Endothelial cell of umbilical vein (primary cell): ENCODE results near the gene HMCN1. TPM values are rescaled to one million over a fixed set of nuclear protein-coding genes. Genes with fewer than 3 reads are reported as not detected.

Experiments used
- BruUV-seq: library from RNA; stranded (reverse); fragments of 400-500 nt; replicated peaks from 2 replicates; lab custom pipeline; 2021; lab: Mats Ljungman, UMichigan
- CTCF ChIA-PET: fragments of 300-600, 350-600 bp; sonication (Branson Sonifier 250); formaldehyde crosslinking; loops from one replicate; lab custom pipeline; 2021; ENCODE audit warnings: antibody characterized with exemption, inconsistent platforms; lab: Charles Lee
- POLR2A ChIA-PET: fragments of 300-600, 350-600 bp; sonication (Branson Sonifier 250); formaldehyde crosslinking; loops from one replicate; lab custom pipeline; 2021; ENCODE audit warnings: antibody characterized with exemption, inconsistent platforms; lab: Charles Lee
- DNase-seq: peaks from one replicate; pipeline ENCODE4 v3.0.0-alpha.2; 2011; ENCODE audit warnings: low read depth, low spot score
- FAIRE-seq: peaks from 2 replicates; lab custom pipeline; 2011; peaks lifted over from hg19 to GRCh38; lab: Jason Lieb, UNC
- H2AFZ ChIP-seq: 2 replicates; pipeline ENCODE4 v1.6.0; 2012; ENCODE audit warnings: low read depth, low read length, control low read depth, inconsistent platforms
- H3K27ac ChIP-seq: 2 replicates; pipeline ENCODE4 v1.5.1; 2011; ENCODE audit warnings: low read depth, mild to moderate bottlenecking, control low read depth, low read length, moderate library complexity; ENCODE audit not compliant: insufficient read depth
- H3K27me3 ChIP-seq, 2 experiments: 2 replicates each; pipeline versions ENCODE4 v1.6.0 to v1.6.1; 2011; ENCODE audit warnings: low read length in 2 of 2, mixed read lengths in 1 of 2; ENCODE audit not compliant: control insufficient read depth in 2 of 2, insufficient read depth in 2 of 2
- H3K36me3 ChIP-seq, 2 experiments: 2 replicates in 1 of 2; 3 replicates in 1 of 2; pipeline ENCODE4 v1.5.1; 2011; ENCODE audit warnings: low read length in 2 of 2, mild to moderate bottlenecking in 1 of 2, moderate library complexity in 1 of 2; ENCODE audit not compliant: control insufficient read depth in 2 of 2, insufficient read depth in 2 of 2; ENCODE audit errors: extremely low read depth in 1 of 2
- H3K4me1 ChIP-seq: 3 replicates; pipeline ENCODE4 v1.5.1; 2011; ENCODE audit warnings: mild to moderate bottlenecking, low read length; ENCODE audit not compliant: control insufficient read depth, insufficient read depth; ENCODE audit errors: extremely low read depth
- H3K4me2 ChIP-seq: 2 replicates; pipeline ENCODE4 v1.6.1; 2011; ENCODE audit warnings: low read length, control low read depth, mixed read lengths; ENCODE audit not compliant: insufficient read depth
- H3K4me3 ChIP-seq, 3 experiments: fragments of 200-600 bp in 1 of 3; sonication (generic), shearing (Covaris generic) in 1 of 3; replicated peaks in 1 of 3; 2 replicates each; pipeline ENCODE4 v1.5.1; 2011 to 2016; ENCODE audit warnings: control low read depth in 3 of 3, low read length in 3 of 3, mild to moderate bottlenecking in 2 of 3, inconsistent platforms in 1 of 3, low read depth in 1 of 3, moderate library complexity in 1 of 3; ENCODE audit not compliant: insufficient read depth in 1 of 3
- H3K79me2 ChIP-seq: 2 replicates; pipeline ENCODE4 v1.6.0; 2012; ENCODE audit warnings: low read length, inconsistent platforms; ENCODE audit not compliant: control insufficient read depth, insufficient read depth
- H3K9ac ChIP-seq: replicated peaks from 2 replicates; pipeline ENCODE3; 2011; ENCODE audit warnings: low read length, control low read depth; ENCODE audit not compliant: insufficient read depth; ENCODE audit errors: extremely low read depth
- H3K9me1 ChIP-seq: replicated peaks from 3 replicates; pipeline ENCODE4 v1.6.0; 2011; ENCODE audit warnings: mild to moderate bottlenecking, low read length; ENCODE audit not compliant: control insufficient read depth, insufficient read depth; ENCODE audit errors: extremely low read depth
- H3K9me3 ChIP-seq: replicated peaks from 2 replicates; pipeline ENCODE4 v1.5.1; 2012; ENCODE audit warnings: low read length, inconsistent platforms; ENCODE audit not compliant: control insufficient read depth, insufficient read depth
- H4K20me1 ChIP-seq: replicated peaks from 2 replicates; pipeline ENCODE3; 2011; ENCODE audit warnings: mild to moderate bottlenecking, low read length; ENCODE audit not compliant: control insufficient read depth, insufficient read depth; ENCODE audit errors: extremely low read depth
- CTCF ChIP-seq, 2 donors: IDR thresholded peaks; 1 replicate in 1 of 2; 2 replicates in 1 of 2; pipeline ENCODE4 v1.5.1; 2011; ENCODE audit warnings: low read length in 2 of 2, mild to moderate bottlenecking in 2 of 2, moderate library complexity in 2 of 2, control low read depth in 1 of 2, inconsistent platforms in 1 of 2, low read depth in 1 of 2; ENCODE audit not compliant: insufficient read depth in 1 of 2; ENCODE audit errors: extremely low read depth in 1 of 2
- EZH2 ChIP-seq: IDR thresholded peaks from 2 replicates; pipeline ENCODE4 v1.6.1; 2012; ENCODE audit warnings: borderline replicate concordance, low read depth, mild to moderate bottlenecking, moderate library complexity, low read length, inconsistent platforms; ENCODE audit not compliant: severe bottlenecking
- FOS ChIP-seq: IDR thresholded peaks from 2 replicates; pipeline ENCODE4 v1.6.1; 2011; ENCODE audit warnings: mild to moderate bottlenecking, low read length, moderate library complexity, borderline replicate concordance; ENCODE audit not compliant: insufficient read depth
- GATA2 ChIP-seq: IDR thresholded peaks from 2 replicates; pipeline ENCODE4 v1.7.0; 2011; ENCODE audit warnings: low read depth, mild to moderate bottlenecking, moderate library complexity, mixed read lengths, low read length; ENCODE audit not compliant: insufficient read length, insufficient read depth
- JUN ChIP-seq: IDR thresholded peaks from 2 replicates; pipeline ENCODE4 v1.6.1; 2011; ENCODE audit warnings: borderline replicate concordance, low read depth; ENCODE audit not compliant: insufficient read length, insufficient read depth
- MAX ChIP-seq: IDR thresholded peaks from 2 replicates; pipeline ENCODE4 v1.6.1; 2011; ENCODE audit not compliant: insufficient read depth, insufficient read length
- MYC ChIP-seq: IDR thresholded peaks from one replicate; pipeline ENCODE4 v1.6.1; 2011; ENCODE audit warnings: mild to moderate bottlenecking, low read depth, low read length
- POLR2A ChIP-seq: IDR thresholded peaks from 2 replicates; pipeline ENCODE4 v1.6.1; 2012; ENCODE audit warnings: low read depth, mild to moderate bottlenecking, control low read depth, low read length
- POLR2AphosphoS5 ChIP-seq: IDR thresholded peaks from 2 replicates; pipeline ENCODE4 v1.6.1; 2012; ENCODE audit warnings: low read depth, mild to moderate bottlenecking, control low read depth, low read length, moderate library complexity; ENCODE audit not compliant: insufficient read depth
- dilution Hi-C: fragments of 300-500 bp; cut with MboI; formaldehyde crosslinking; loops from one replicate; pipeline ENCODE4 v1.15.0; 2019; ENCODE audit warnings: low sequenced_read_pairs; ENCODE audit not compliant: extremely low pct_ligation_motif_present
- intact Hi-C: fragments of 100-400 bp; cut with micrococcal nuclease; formaldehyde crosslinking; loops from one replicate; pipeline ENCODE4 v1.10.0; 2022
- polyA plus RNA-seq, 4 experiments: library from polyadenylated mRNA; depleted of rRNA in 3 of 4; stranded (reverse) in 3 of 4; unstranded in 1 of 4; fragments of >200 nt; gene quantifications; 2 replicates each; pipeline versions ENCODE4 v1.2.1 to v1.2.3, GENCODE V29; 2011 to 2012; ENCODE audit warnings: missing spikeins in 1 of 4
- total RNA-seq: library from RNA; stranded (reverse); gene quantifications from 2 replicates; pipeline ENCODE4 v1.2.3, GENCODE V29; 2021

HMCN1 gene
- total and polyA plus RNA-seq, 2 donors (not counting 3 experiments of a cell fraction or from before 2014, with no cell fraction given), result 10.3 to 16.0 TPM

DNA sequence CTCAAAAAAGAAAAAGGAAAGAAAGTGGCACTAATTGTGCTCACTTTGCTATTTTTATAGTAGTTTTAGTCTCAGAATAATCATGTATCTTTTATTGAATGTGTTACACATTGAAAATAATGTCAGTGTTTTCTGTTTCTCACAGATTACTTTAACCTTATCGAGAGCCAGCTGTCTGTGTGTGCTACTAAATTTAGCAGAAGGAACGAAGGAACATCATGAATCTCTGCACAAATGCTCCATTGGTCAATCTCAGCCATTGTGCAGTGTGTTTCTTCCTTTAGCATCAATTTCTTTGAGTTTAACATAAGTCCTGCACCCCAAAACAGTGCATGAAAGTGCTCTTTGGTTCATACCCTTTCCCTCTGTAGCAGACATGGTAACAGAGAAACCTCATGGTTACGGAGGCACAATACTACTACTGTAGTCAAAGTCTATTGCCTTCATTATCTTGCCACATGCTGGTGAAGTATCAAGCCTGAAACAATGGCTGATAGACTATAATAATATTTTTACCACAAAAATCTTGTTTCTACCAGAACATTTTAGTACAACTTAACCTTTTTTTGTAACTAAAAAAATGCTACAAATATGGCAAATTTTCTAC, 310.0 kb downstream of the HMCN1 start:
- Histone ChIP-seq H4K20me1 (no peaks in the 10 kb centered on the region), H3K4me1 (no peaks in the 10 kb centered on the region), H3K9me3 (no peaks in the 10 kb centered on the region), H3K9ac (no peak overlapping the region), H3K79me2 (no peaks in the 10 kb centered on the region), H3K36me3 (no peaks in the 10 kb centered on the region), H3K27ac (no peak overlapping the region), H3K4me3 (no peak overlapping the region), H2AFZ (no peak overlapping the region), H3K27me3 (no peaks in the 10 kb centered on the region), H3K4me2 (no peak overlapping the region), H3K9me1 (no peaks in the 10 kb centered on the region)
- no TSS peak for BruUV-seq
- dilution Hi-C loops (no loop called here), intact Hi-C loops (no loop called here)
- FAIRE-seq (no peak), DNase-seq (no peak)
- POLR2A ChIA-PET, result no interaction called here
- CTCF ChIA-PET, result interaction anchor here (0.8 kb wide), 1 partner anchor 210 kb away, joined by 3 read pairs; no protein-coding TSS in a partner anchor
- TF ChIP-seq MAX (no peak), GATA2 (no peak), POLR2AphosphoS5 (no peak), POLR2A (no peak), CTCF (IDR thresholded peaks at IDR 0.05; ENCODE audit: extremely low read depth in 1 of 2, insufficient read depth in 1 of 2, low read depth in 1 of 2, low read length in 2 of 2) (no peak), MYC (no peak), EZH2 (no peak), JUN (no peak), FOS (no peak)
